Right cardiac atrium (tissue), 5 donors: Measurements from ENCODE around the gene STARD13. TPM values are rescaled to one million over a fixed set of nuclear protein-coding genes. Genes with fewer than 3 reads are reported as not detected.

Experiments
- ATAC-seq, 2 donors: fragments of 200-7000 bp; cut with Tn5 transposase; one replicate each; pipeline versions ENCODE4 v1.8.0 to v1.9.1; 2020; ENCODE audit warnings: moderate library complexity in 2 of 2, mild to moderate bottlenecking in 1 of 2
- DNase-seq, 3 donors: peaks; one replicate each; pipeline ENCODE4 v3.0.0-alpha.2; 2020
- H3K27ac ChIP-seq: one replicate; pipeline ENCODE4 v1.5.1; 2013; ENCODE audit warnings: mild to moderate bottlenecking, low read length, control low read depth, moderate library complexity
- H3K27me3 ChIP-seq: one replicate; pipeline ENCODE4 v1.6.1; 2013; ENCODE audit not compliant: control insufficient read depth, insufficient read depth
- H3K4me1 ChIP-seq: one replicate; pipeline ENCODE4 v1.6.1; 2013; ENCODE audit warnings: low read length; ENCODE audit not compliant: control insufficient read depth, insufficient read depth
- H3K4me3 ChIP-seq: one replicate; pipeline ENCODE4 v1.5.1; 2013; ENCODE audit warnings: low read length, control low read depth
- H3K9me3 ChIP-seq: one replicate; pipeline ENCODE4 v1.6.1; 2013; ENCODE audit warnings: low read length; ENCODE audit not compliant: control insufficient read depth
- whole genome bisulfite sequencing: extraction: QIAGEN DNeasy Blood & Tissue Kit; methylation state at CpG from one replicate; pipeline ENCODE4 v1.1.7; 2013; 5-methylcytosine and 5-hydroxymethylcytosine counted together
- intact Hi-C, 4 donors: fragments of 100-400 bp; cut with DNase I; formaldehyde crosslinking; loops; one replicate each; pipeline versions ENCODE4 v1.11.0 to v1.14.0; 2022 to 2023
- polyA plus RNA-seq: library from polyadenylated mRNA; stranded (reverse); fragments of 200-250 nt; gene quantifications from one replicate; pipeline ENCODE4 v1.2.3, GENCODE V29; 2013
- total RNA-seq, 4 donors: library from RNA; stranded (reverse); fragmentation: NEBNext Ultra II Directional; extraction: Animal tissue kit (Norgen Biotek cat#: 25700); gene quantifications; one replicate each; pipeline ENCODE4 v1.2.1, GENCODE V29; 2021
- donor health status: healthy with polysubstance abuse.
- donor health status: DM: no; HTN: yes; CAD: no.
- donor health status: DM: no; HTN: no; CAD: no.
- donor health status: DM: no; HTN: yes; CAD: no; lungs with severe emphysema.
- donor health status: DM: yes; HTN: yes; CAD: no.

STARD13 gene
- total and polyA plus RNA-seq, 5 donors, result 9.6 to 35.7 (median 27.3) TPM

DNA sequence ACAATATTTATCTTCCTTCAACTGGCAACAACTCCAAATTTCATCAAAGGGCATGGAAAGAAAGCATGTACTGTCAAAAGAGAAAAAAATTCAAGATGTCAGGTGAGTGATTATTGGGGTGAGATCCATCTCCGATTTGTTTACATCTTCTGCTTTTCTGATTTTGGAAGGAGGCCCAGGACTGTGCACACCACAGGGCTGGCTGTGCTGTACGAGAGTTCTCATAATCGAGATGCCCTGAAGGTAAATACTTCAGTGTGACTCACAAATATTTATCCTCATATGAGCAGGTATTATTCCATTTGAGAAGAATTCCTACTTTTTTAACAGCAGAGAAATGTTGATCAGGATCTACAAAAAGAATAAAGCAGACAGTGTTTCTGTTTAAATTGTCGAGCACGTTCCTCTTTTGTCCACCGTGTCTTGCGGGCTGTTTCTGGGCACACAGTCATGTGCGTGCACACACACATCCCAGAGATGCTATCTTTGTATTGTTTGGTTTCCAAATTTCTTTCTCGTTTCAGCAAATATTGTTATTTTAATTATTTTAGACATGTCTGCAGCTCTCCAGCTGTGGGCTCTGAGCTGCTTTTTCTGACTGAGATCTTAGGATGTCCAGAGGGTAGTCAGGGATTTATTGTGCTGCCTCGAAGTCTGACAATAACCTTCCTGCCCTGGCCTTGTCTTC, 165.6 kb downstream of the STARD13 start:
- peaks cover 8% of the 10 kb centered on the region for H3K4me1 ChIP-seq
- WGBS, result 75% methylated on average over 10 of the region's 10 CpGs
- H3K4me3 ChIP-seq, result no peak overlapping the region
- no peak for DNase-seq
- intact Hi-C loops, result loop anchor here in 1 of 4 donors (10.0 kb wide), 1 partner anchor 385 kb away; no protein-coding TSS in a partner anchor
- H3K9me3 ChIP-seq, result no peaks in the 10 kb centered on the region
- ATAC-seq, result no peak
- no peaks in the 10 kb centered on the region for H3K27me3 ChIP-seq
- no peak overlapping the region for H3K27ac ChIP-seq

DNA sequence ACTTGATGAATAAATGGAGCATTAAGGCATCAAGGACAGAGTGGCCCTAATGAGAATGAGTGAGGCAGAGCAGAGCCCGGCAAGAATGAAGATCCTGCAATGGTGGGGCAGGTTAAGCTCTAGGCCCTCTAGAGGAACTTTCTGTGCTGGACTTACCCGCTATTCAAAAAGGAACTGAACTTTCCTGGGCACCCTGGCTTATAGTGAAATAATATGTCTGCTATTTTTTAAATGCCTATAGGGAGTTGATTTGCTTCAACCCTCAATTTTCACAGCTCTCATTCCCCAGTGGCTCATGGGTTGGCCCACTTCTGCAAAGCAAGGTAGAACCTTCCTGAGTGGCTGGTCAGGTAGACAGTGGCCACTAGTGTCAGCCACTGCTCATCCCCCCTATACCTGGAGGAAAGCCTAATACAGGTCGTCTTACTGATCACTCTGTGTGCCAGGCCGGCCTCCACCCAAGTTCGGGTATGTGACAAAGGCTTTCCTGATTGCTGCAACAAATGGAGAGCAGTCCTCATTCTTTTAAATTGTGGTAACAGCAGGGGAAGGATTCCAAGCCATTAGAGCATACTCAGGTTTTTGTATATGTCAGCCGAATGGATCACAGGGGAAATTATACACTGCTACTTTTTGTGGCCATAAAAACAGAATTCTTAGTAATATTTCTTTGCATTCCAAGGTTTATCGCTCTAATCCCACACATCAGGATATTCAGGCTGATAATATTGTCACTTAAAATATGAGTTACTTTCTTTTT, 166.4 kb downstream of the STARD13 start:
- Histone ChIP-seq H3K27ac (no peak overlapping the region), H3K27me3 (no peaks in the 10 kb centered on the region), H3K4me3 (no peak overlapping the region), H3K9me3 (no peaks in the 10 kb centered on the region), H3K4me1 (peaks cover 8% of the 10 kb centered on the region)
- intact Hi-C loops, result loop anchor here in 1 of 4 donors (10.0 kb wide), 1 partner anchor 384 kb away; no protein-coding TSS in a partner anchor
- DNase-seq (no peak), ATAC-seq (no peak)
- WGBS, result 89% methylated on average over 7 of the region's 7 CpGs

DNA sequence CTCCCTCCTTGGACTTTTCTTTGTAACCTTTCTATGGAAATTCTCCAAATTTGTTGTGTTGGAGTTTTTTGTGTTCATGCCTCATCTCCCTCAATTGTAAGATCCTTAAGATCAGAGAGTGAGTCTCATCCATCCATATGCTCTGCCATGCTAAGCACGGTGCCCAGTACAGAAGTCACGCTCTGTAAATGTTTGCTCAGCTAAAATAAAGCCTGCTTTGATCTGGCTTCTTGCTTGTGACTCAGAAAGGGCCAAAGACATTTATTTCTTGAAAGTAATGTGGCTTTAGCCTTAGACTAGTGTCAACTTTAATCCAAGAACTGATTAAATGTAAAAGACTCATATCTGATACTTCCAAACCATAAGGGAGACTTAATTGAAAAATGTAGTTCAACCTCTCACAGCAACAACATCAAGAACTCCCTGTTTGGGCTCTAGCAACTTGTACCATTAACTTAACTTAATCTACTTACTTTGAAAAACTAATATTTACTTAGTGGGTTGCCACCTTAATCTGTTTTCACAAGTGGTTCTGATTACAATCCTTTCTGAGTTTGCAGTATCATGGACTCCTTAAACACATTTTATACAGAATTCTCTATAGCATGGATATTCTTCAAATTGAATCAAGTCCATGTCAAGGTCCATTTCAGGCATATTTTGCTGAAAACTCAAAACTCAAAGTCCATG, 169.1 kb downstream of the STARD13 start:
- Histone ChIP-seq H3K9me3 (no peaks in the 10 kb centered on the region), H3K27ac (no peak overlapping the region), H3K27me3 (no peaks in the 10 kb centered on the region), H3K4me1 (peaks cover 10% of the 10 kb centered on the region), H3K4me3 (no peak overlapping the region)
- WGBS, result 93% methylated on average over 2 of the region's 2 CpGs
- ATAC-seq (no peak), DNase-seq (no peak)
- intact Hi-C loops, result loop anchor here in 1 of 4 donors (10.0 kb wide), 1 partner anchor 382 kb away; no protein-coding TSS in a partner anchor

GRCh38 chr13:33115274-33115673, 170.3 kb downstream of the STARD13 start:
- Histone ChIP-seq H3K27ac (no peak overlapping the region), H3K4me3 (no peak overlapping the region), H3K9me3 (no peaks in the 10 kb centered on the region), H3K27me3 (no peaks in the 10 kb centered on the region), H3K4me1 (peaks cover 12% of the 10 kb centered on the region)
- ATAC-seq, result no peak
- WGBS, result 92% methylated on average over 2 of the region's 2 CpGs
- DNase-seq, result no peak
- intact Hi-C loops, result loop anchor here in 1 of 4 donors (10.0 kb wide), 1 partner anchor 380 kb away; no protein-coding TSS in a partner anchor

GRCh38 chr13:33114146-33114545, 171.4 kb downstream of the STARD13 start:
- intact Hi-C loops, result loop anchor here in 1 of 4 donors (5.0 to 10.0 kb wide), 2 partner anchors 379 to 428 kb away; no protein-coding TSS in a partner anchor
- Histone ChIP-seq H3K27ac (no peak overlapping the region), H3K9me3 (no peaks in the 10 kb centered on the region), H3K4me1 (peaks cover 17% of the 10 kb centered on the region), H3K4me3 (no peak overlapping the region), H3K27me3 (no peaks in the 10 kb centered on the region)
- no peak for DNase-seq
- no peak for ATAC-seq
- 74% methylated on average over 5 of the region's 5 CpGs for WGBS

DNA sequence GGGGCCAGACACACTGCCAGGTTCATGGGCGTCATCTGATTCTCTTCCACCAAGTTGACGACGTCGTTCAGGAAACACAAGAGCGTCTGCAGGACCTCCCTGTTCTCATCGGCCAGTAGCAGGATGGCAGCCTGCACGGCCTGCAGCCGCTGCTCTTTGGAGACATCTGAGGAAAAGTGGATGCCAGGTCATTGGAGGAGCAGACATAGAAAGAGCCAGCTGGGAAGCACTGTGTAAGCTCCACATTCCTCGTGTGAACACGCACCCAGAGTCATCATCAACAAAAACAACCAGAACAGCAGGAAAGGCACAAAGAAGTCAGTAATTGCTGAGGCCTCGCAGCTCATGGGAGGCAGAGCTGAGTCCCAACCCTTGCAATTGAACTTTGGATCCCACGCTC, 172.8 kb downstream of the STARD13 start:
- H3K4me1 ChIP-seq, result peaks cover 17% of the 10 kb centered on the region
- ATAC-seq (peak in 1 of 2 donors; percentile 8), DNase-seq (peak in 2 of 3 donors; percentile 65)
- no peaks in the 10 kb centered on the region for H3K9me3 ChIP-seq
- no peak overlapping the region for H3K4me3 ChIP-seq
- H3K27ac ChIP-seq, result peak overlapping the region; percentile 36
- H3K27me3 ChIP-seq, result no peaks in the 10 kb centered on the region
- 59% methylated on average over 12 of the region's 12 CpGs for WGBS
- intact Hi-C loops, result loop anchor here in 1 of 4 donors (5.0 to 10.0 kb wide), 2 partner anchors 378 to 430 kb away; no protein-coding TSS in a partner anchor

DNA sequence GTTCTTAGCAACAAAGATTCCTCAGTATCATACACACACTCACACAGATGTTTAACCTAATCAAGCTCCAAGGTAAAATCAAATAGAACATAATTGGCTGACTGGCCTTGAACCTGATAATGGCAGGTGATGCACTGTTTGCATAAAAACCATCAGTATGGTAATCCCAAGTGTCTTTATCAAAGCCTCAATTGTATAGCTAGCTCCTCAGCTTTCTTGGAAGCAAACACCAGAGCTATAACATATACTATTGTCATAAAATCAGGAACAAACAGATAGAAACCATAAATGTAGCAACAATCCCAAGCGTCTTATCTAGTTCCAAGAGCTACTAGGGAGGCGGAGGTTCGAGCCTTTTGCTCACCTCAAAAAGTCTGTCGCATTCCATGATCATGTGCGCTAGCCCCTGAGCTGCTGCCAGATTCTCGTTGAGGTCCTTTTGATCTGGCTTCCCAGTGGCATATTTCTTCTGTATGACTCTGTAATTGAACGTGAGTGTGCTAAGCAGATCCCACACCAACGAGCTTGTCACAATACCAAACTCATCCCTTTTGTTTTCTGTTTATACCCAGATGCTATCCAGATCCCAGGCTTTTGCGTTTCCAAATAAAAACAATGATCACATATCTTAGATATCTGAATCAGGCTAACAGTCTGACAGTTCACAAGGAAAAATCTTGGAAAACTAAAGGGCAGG, 174.0 kb downstream of the STARD13 start:
- ATAC-seq, result no peak
- DNase-seq, result peak in 1 of 3 donors; percentile 55
- Histone ChIP-seq H3K4me3 (no peak overlapping the region), H3K9me3 (no peaks in the 10 kb centered on the region), H3K4me1 (peaks cover 17% of the 10 kb centered on the region), H3K27me3 (no peaks in the 10 kb centered on the region), H3K27ac (peak overlapping the region; percentile 7)
- intact Hi-C loops, result loop anchor here in 1 of 4 donors (5.0 to 10.0 kb wide), 2 partner anchors 377 to 431 kb away; no protein-coding TSS in a partner anchor
- 41% methylated on average over 9 of the region's 9 CpGs for WGBS

GRCh38 chr13:33110713-33111413, 174.7 kb downstream of the STARD13 start:
- peak; percentile 73 to 88 (median 88) for DNase-seq
- H3K27me3 ChIP-seq, result no peaks in the 10 kb centered on the region
- intact Hi-C loops, result loop anchor here in 1 of 4 donors (5.0 to 10.0 kb wide), 2 partner anchors 376 to 431 kb away; no protein-coding TSS in a partner anchor
- no peak overlapping the region for H3K4me3 ChIP-seq
- H3K4me1 ChIP-seq, result peaks cover 17% of the 10 kb centered on the region
- H3K27ac ChIP-seq, result peak overlapping the region; percentile 60
- peak; percentile 72 to 79 for ATAC-seq
- WGBS, result 33% methylated on average over 14 of the region's 14 CpGs
- no peaks in the 10 kb centered on the region for H3K9me3 ChIP-seq

DNA sequence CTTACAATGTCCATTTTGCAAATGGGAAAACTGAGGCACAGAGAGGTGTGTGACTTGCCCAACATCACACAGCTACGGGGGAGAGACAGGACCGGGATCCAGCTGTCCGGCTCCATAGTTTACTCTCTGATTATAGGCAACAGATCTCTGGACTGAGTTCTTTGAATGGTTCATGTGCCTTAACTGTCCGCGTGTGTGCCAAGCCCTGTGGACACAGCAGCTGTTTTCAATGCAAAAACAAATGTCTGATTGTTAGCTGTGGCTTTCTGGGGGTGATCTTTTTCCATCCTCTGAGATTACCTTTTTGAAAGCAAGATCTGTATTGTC, 175.2 kb downstream of the STARD13 start:
- peak in 1 of 2 donors; percentile 12 for ATAC-seq
- DNase-seq, result peak in 1 of 3 donors; percentile 54
- H3K27me3 ChIP-seq, result no peaks in the 10 kb centered on the region
- H3K4me3 ChIP-seq, result no peak overlapping the region
- no peaks in the 10 kb centered on the region for H3K9me3 ChIP-seq
- H3K27ac ChIP-seq, result peak overlapping the region; percentile 60
- intact Hi-C loops, result loop anchor here in 1 of 4 donors (5.0 to 10.0 kb wide), 2 partner anchors 376 to 432 kb away; no protein-coding TSS in a partner anchor
- peaks cover 17% of the 10 kb centered on the region for H3K4me1 ChIP-seq
- 67% methylated on average over 5 of the region's 5 CpGs for WGBS
